GM08714 (cell line): ENCODE results near the gene LIPC.

Experiments used
- H3K4me3 ChIP-seq: fragments of 200-500 bp; sonication (Bioruptor generic); 2 replicates; pipeline ENCODE4 v1.5.1; 2014; ENCODE audit warnings: mild to moderate bottlenecking, low read length, inconsistent platforms
- ZNF274 ChIP-seq: IDR thresholded peaks from 2 replicates; pipeline ENCODE4 v1.6.1; 2012; ENCODE audit warnings: mild to moderate bottlenecking, low read depth, low read length

Gene LIPC

DNA sequence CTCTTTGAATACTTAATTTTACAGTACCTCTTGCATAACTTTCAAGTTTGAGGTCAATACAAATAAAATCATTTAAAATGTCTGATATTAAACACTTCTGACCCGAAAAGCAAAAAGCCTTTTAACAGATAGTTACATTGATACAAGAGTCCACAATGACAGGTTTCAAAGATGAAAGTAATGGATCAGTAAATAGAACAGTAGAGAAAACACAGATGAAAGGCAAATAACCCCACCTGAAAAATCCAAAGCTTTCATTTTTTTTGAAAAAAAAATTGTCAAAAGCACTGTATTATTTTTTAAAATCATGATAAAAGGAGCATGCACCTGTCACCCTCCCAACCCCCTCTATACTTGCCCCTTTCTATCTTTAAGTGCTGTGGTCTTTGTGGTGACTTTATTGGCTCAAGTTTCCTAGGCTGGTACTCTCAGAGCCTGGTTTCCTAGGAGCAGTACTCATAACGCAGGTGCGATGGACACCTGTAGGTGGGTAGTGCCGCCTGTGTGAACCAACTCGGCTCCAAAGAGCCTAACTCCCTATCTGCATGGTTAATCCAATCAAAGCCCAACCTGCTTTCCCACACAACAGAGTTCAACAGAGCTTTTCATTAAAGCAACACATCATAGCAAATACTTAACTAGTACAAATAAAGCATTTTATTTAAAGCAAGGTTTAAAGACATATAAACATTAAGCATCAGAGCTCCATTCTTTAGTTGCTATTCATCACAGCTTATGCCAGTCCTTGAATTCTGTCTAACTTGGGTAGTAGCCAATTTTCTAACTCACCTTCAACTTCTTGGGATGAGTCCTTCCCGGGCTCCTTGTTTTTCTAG, 32.2 kb downstream of the LIPC start:
- no peak overlapping the region for H3K4me3 ChIP-seq
- TF ChIP-seq ZNF274, result no peak

DNA sequence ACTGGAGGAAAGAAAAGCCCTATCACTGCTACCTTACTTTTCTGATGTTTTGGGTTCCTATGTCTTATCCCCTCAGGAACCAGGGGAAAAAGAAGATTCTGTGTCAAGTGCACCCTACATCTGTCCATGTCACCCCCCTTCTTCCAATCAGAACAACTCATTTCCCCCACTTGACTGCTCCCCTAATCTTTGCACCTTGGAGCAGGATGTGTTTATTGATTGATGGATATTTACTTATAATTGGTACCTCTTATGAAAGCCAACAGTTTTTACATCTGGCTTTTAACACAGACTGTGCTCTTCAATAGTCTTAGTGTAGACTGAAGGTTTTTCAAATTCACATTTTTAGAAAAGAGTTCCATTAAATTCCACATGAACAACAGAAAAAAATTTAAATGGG, 33.3 kb downstream of the LIPC start:
- TF ChIP-seq ZNF274, result no peak
- no peak overlapping the region for H3K4me3 ChIP-seq

DNA sequence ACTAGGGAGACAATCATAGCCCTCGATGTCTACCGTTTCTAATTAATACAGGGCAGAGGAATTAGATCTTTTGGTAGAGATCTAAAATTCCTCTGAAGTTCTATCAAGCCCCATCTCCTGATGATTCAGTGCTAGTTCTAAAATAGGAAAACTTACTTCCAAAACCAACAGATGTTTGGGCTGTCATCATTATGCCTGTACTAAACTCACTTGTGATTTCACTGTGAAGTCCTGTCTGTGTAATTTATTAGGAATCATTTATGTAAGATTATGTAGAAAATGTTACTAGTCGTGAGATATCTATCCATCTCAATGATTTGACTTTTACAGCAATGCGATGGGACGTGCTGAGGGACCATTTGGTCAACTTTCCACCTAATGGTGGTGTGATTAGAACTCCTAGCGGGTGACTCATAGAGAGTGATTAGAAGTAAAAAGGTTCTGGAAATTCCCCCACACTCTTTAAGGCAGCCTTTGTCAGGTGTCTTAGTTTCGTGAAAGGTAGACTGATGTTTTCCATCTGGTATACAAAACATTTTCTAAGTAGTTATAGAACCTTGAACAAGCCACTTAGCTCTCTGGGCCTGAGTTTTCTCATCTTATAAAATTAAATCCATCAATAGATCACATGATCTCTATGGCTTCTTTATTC, 34.2 kb downstream of the LIPC start:
- TF ChIP-seq ZNF274, result no peak

DNA sequence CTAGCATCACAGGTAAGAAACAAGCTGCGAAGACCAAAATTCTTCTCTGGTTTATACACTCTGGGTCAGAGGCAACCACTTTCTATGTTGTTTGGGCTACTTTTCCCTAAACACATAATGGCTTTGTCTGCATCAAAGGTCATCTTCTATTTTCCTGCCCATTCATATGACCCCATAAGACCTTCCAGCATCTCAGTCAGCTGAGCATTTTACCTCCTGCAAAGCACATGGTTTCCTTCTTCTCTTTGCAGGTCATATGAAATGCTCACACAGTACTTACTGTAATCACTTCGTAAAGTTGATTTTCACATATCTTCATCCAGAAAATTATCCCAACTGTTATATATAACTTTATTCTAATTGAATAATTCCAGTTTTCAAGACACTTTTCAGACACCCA, 34.8 kb downstream of the LIPC start:
- TF ChIP-seq ZNF274, result no peak

More for the DNA sequence above, 34.2 kb downstream of the LIPC start:
- no peak overlapping the region for H3K4me3 ChIP-seq

DNA sequence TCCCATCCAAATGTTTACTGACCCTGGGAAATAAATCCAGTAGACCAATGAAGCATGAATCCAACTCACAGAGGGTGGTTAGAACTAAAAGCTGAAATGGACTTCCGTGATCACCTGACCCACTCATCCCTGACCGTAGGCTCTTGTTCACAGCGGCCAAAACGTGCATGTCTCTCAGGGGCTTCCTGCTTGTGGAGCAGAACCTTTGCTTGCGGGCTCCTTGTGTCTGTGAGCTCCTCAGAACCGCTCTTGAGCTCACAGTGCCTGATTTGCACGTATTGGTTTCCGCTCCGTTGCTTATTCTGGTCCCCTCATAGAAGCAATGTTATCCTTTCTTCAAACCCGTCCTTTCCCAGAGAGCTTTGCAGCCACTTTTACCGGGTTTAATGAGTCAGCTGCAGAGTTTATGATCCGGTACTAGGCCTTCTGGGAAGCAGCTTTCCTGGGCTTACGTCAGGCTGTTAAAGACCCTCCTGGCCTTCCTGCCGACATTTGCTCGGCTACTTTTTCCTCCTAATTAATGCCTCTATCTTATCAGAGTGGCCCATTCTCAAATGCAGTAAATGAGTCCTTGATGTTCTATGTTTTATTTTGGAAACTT, 35.4 kb downstream of the LIPC start:
- H3K4me3 ChIP-seq, result no peak overlapping the region
- no peak for TF ChIP-seq ZNF274

More for the DNA sequence above, 34.8 kb downstream of the LIPC start:
- H3K4me3 ChIP-seq, result no peak overlapping the region

DNA sequence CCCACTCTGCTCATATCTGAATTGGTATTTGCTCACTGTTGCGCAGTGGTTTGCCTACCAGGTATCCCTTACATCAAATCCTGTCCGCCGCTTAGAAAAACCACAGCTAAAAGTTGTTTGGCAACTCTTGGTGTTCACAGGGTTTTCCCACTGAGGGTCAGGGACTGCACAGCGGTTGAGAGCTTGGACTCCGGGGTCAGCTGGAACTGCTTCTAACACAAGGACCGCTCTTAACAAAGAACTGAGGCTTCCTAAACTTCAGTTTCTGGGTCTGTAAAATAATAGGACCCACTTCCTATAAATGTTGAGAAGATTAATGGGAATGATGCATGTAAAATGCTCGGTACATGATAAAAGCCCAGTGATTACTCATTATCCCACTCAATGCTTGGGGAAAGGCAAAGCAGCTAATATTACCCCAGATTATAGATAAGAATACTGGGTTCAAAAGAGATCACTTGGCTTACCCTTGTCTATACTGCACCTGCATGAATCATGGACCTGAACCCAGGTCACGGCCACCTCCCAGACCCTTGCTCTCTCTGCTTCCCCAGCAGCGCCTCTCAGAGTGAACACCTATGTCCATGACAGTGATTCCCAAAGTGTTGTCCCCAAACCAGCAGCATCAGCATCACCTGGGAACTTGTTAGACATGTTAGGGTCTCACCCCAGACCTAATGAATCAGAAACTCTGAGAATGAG, 36.1 kb downstream of the LIPC start:
- no peak overlapping the region for H3K4me3 ChIP-seq
- TF ChIP-seq ZNF274, result no peak

DNA sequence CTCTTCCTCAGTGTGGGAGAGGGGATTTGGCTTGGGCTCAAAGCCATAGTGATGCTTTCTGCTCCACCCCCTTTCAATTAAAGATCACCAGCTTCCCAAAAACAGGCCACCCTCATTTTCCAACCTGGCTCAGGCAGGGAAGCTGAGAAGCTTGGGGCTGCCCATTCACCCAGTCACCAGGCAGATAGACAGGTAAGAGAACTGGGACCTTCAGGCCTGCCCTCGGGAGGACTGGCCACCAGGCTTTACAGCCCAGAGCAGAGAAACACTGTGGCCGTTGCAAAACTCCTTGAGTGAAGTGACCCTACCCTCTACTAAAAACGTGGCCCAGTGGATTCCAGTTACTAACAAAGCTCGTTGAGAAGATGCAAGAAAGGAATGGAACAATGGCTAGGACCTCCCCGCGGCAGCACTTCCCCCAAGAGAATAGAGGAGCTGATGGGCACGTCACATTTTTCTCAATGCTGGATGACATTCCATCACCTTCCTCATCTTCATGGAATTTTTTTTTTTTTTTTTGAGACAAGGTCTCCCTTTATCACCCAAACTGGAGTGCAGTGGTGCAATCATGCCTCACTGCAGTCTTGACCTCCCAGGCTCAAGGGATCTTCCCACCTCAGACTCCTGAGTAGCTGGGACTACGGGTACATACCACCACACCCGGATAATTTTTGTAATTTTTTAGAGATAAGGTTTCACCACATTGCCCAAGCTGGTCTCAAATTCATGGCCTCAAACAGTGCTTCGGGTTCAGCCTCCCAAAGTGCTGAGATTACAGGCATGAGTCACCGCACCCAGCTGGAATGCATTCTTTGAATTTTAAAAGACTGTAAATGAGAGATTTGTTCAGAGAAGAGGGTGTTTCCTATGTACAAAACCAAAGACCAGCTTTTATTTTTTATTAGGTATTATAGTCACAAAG, 37.9 kb downstream of the LIPC start:
- no peak overlapping the region for H3K4me3 ChIP-seq
- TF ChIP-seq ZNF274, result no peak

DNA sequence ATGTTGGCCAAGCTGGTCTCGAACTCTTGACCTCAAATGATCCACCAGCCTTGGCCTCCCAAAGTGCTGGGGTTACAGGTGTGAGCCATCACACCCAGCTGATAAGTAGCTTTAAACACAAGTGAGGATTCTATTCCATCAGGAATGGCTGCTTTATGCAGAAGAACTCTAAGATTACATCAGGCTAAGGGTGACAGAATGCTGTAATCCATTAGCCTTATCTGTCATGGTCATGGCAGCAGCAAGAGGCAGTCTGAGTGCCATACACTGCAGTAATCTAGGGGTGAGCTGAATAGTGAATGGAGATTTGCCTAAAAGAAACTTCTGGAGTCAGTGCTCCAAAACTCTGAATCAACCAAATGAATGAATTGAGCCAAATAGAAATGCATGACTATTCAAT, 39.6 kb downstream of the LIPC start:
- no peak for TF ChIP-seq ZNF274
- H3K4me3 ChIP-seq, result no peak overlapping the region

DNA sequence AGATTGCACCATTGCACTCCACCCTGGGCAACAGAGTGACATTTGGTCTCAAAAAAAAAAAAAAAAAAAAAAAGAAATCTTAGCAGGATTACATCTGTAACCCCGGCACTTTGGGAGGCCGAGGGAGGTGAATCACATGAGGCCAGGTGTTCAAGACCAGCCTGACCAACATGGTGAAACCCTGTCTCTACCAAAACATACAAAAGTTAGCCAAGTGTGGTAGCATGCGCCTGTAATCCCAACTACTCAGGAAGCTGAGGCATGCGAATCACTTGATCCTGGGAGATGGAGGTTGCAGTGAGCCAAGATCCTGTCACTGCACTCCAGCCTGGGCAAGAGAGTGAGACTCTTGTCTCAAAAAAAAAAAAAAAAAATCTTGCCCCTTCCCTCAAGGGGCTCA, 40.4 kb downstream of the LIPC start:
- no peak for TF ChIP-seq ZNF274
- H3K4me3 ChIP-seq, result no peak overlapping the region

DNA sequence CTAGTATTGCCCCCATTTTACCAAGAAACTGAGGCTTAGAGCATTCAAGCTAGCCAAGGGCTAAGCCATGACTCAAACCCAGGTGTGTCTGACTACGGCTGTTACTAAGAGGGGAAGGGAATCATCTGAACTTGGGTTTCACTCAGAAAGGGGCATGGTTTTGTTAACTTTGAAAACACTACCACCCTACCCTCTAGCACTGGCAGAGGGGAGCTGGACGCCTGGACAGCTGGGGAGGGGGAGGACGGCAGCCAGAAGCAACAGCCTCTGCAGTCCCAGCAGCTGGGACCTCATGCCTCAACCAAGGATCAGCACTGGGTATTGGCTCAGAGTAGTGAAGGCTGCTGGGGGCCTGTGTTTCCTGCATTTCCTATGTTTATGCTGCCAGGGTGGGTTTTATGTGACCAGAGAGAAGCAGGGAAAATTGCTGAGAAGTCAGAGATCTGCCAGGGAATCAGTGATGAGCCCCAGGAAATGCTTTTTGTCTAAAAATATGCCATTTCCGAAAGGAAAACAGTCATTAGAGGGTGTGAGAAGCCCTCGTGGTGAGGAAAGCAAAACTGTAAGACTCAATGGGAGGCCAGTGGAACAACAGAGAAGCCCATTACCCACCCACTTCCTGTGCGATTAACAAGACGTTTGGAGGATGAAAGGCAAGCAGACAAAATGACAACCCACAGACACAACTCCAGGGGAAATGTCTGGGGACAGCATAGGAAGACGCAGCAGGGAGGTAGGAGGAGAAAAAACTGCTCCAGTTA, 41.2 kb downstream of the LIPC start:
- H3K4me3 ChIP-seq, result peak overlapping the region; percentile 3; the same call in 1 of the 2 replicates

DNA sequence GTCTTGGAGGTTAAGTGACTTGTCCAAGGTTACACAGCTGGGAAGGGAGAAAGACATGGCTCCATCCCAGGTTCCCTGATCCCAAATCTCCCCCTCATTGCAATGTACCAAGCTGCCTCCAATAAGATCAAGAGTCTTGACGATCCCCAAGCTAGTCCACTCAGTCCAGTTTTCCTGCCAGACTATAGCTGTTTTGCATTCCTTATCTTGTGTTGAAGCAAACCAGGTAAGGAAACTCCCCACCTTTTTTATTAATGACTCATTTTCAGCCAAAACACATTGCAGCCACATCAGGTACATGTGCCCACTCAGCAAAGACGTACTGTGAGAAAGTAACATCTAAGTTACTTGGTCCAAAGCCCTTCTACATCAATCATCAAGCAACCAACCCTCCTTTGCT, 41.9 kb downstream of the LIPC start:
- H3K4me3 ChIP-seq, result peak overlapping the region; percentile 3; the same call in 1 of the 2 replicates
- no peak for TF ChIP-seq ZNF274

More for the DNA sequence above, 41.2 kb downstream of the LIPC start:
- no peak for TF ChIP-seq ZNF274

DNA sequence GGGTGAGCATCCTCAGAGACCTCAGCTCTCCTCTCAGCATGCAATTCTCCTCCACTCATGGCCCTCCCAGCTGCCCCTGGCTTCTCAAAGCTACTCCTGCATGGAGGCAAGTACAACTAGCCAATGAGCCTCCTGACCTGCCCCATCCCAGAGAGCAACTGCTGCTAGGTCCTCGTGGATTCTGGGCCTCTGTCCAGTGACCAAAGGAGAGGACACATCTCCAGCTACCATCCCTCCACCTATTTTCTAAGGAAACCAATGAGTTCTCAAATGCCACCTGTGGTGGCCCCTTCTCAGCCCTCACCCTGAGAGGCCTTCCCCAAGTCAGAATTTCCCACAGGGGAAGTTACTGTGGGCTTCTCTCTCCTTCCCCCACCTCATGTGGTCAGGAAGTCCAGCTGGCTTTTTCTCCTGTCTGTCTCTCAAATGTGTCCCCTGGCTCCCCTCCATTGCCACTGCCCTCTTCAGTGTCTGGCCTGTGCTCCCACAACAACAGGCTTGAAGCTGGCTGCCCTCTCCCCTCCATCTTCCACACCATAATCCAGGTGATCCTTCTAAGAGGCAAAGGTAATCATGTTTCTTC, 43.0 kb downstream of the LIPC start:
- no peak for TF ChIP-seq ZNF274
- H3K4me3 ChIP-seq, result no peak overlapping the region
